Right lobe of liver (tissue), 4 donors: ENCODE results near the gene NEK2.

Source experiments
- POLR2A ChIP-seq: fragments of 450-650 bp; IDR thresholded peaks from one replicate; pipeline ENCODE4 v1.6.1; 2017; ENCODE audit warnings: antibody characterized with exemption, mild to moderate bottlenecking
- TF ChIP-seq, protein P1 (sequence below), 4 donors: fragments of 200-600 bp in 3 of 4; fragments of 450-650 bp in 1 of 4; IDR thresholded peaks; one replicate each; pipeline versions ENCODE4 v1.5.1 to v1.8.0; 2016 to 2022; ENCODE audit warnings: antibody characterized with exemption in 4 of 4, mild to moderate bottlenecking in 2 of 4
- donor health status: DM: no; HTN: no; CAD: no.
- donor health status: DM: no; HTN: no; CAD: no.
- donor health status: DM: no; HTN: yes; CAD: no.

DNA sequence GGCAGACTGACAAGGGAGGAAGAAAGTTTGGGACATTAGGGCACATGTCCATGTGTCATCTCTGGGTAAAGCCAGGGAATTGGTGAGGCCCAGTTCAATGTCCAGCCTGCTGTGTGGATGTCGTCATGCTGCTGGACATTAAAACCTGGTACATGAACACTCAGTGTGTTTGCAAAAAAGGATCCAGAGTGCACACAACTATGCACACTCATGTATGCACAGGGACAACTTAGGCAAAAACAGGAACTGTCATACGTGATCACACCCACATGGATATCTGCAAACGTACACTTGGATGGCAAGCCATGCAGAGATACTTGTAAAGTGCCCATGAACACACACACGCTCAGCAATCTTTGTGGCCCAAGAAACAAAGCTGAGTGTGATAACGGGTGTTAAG is 47.9 kb upstream of the NEK2 start:
- TF ChIP-seq, protein P1, sequence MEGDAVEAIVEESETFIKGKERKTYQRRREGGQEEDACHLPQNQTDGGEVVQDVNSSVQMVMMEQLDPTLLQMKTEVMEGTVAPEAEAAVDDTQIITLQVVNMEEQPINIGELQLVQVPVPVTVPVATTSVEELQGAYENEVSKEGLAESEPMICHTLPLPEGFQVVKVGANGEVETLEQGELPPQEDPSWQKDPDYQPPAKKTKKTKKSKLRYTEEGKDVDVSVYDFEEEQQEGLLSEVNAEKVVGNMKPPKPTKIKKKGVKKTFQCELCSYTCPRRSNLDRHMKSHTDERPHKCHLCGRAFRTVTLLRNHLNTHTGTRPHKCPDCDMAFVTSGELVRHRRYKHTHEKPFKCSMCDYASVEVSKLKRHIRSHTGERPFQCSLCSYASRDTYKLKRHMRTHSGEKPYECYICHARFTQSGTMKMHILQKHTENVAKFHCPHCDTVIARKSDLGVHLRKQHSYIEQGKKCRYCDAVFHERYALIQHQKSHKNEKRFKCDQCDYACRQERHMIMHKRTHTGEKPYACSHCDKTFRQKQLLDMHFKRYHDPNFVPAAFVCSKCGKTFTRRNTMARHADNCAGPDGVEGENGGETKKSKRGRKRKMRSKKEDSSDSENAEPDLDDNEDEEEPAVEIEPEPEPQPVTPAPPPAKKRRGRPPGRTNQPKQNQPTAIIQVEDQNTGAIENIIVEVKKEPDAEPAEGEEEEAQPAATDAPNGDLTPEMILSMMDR (IDR thresholded peaks at IDR 0.05) = no peak
- TF ChIP-seq POLR2A = no peak
